Progenitor cell of endocrine pancreas (in vitro differentiated cells): ENCODE data around the gene HMG20A. TPM values are rescaled to one million over a fixed set of nuclear protein-coding genes. Genes with fewer than 3 reads are reported as not detected.

Experiments used
- DNase-seq: peaks from one replicate; pipeline ENCODE4 v3.0.0; 2021; ENCODE audit warnings: low spot score; ENCODE audit not compliant: unreplicated experiment
- H3K27ac Mint-ChIP-seq: 2 replicates; pipeline ENCODE4 v1.8.0; 2021; ENCODE audit warnings: mild to moderate bottlenecking, moderate library complexity, mixed read lengths
- H3K27me3 Mint-ChIP-seq: 2 replicates; pipeline ENCODE4 v1.8.0; 2021; ENCODE audit warnings: mixed read lengths
- H3K36me3 Mint-ChIP-seq: 2 replicates; pipeline ENCODE4 v1.8.0; 2022; ENCODE audit warnings: mixed read lengths; ENCODE audit not compliant: insufficient read depth
- H3K4me1 Mint-ChIP-seq: 2 replicates; pipeline ENCODE4 v1.8.0; 2021; ENCODE audit warnings: low read depth, mixed read lengths
- H3K4me3 Mint-ChIP-seq: 2 replicates; pipeline ENCODE4 v1.8.0; 2021; ENCODE audit warnings: low read depth, mild to moderate bottlenecking, moderate library complexity, mixed read lengths
- H3K9me3 Mint-ChIP-seq: 2 replicates; pipeline ENCODE4 v1.8.0; 2021; ENCODE audit warnings: low read depth, mixed read lengths
- total RNA-seq: library from RNA; stranded (reverse); gene quantifications from 2 replicates; pipeline ENCODE4 v1.2.1, GENCODE V29; 2021
- TF ChIP-seq, protein P1 (sequence below): fragments of 200-600 bp; sonication (generic); IDR thresholded peaks from one replicate; pipeline ENCODE4 v1.5.0; 2021; ENCODE audit warnings: antibody characterized with exemption, mild to moderate bottlenecking; ENCODE audit not compliant: unreplicated experiment

Gene HMG20A
- total RNA-seq, 1 donor from 2014 or later: 46.0 TPM

DNA sequence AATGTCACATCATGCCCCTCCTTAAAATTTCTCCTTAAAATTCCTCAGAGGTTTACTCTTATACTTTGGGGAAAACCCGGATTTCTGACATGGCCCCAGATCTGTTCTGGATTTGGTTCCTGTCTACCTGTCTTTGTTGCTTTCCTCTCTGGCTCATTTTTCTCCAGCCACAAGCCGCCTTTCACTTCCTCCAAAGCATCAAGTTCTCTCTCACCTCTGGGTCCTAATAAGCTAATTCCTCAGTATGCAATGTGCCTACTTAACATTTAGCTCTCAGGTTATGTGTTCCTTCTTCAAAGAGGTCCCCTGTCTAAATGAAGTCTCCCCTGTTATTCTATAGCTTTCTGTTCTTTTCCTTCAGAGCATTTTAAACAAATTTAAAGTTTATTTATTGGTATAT lies 16.1 kb downstream of the HMG20A start:
- no peaks in the 10 kb centered on the region for H3K27me3 Mint-ChIP-seq
- H3K4me1 Mint-ChIP-seq: peaks cover 1% of the 10 kb centered on the region
- TF ChIP-seq, protein P1, sequence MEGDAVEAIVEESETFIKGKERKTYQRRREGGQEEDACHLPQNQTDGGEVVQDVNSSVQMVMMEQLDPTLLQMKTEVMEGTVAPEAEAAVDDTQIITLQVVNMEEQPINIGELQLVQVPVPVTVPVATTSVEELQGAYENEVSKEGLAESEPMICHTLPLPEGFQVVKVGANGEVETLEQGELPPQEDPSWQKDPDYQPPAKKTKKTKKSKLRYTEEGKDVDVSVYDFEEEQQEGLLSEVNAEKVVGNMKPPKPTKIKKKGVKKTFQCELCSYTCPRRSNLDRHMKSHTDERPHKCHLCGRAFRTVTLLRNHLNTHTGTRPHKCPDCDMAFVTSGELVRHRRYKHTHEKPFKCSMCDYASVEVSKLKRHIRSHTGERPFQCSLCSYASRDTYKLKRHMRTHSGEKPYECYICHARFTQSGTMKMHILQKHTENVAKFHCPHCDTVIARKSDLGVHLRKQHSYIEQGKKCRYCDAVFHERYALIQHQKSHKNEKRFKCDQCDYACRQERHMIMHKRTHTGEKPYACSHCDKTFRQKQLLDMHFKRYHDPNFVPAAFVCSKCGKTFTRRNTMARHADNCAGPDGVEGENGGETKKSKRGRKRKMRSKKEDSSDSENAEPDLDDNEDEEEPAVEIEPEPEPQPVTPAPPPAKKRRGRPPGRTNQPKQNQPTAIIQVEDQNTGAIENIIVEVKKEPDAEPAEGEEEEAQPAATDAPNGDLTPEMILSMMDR: no peak
- no peak for DNase-seq
- H3K9me3 Mint-ChIP-seq: no peaks in the 10 kb centered on the region
- H3K27ac Mint-ChIP-seq: no peak overlapping the region
- H3K36me3 Mint-ChIP-seq: no peaks in the 10 kb centered on the region
- H3K4me3 Mint-ChIP-seq: no peak overlapping the region

DNA sequence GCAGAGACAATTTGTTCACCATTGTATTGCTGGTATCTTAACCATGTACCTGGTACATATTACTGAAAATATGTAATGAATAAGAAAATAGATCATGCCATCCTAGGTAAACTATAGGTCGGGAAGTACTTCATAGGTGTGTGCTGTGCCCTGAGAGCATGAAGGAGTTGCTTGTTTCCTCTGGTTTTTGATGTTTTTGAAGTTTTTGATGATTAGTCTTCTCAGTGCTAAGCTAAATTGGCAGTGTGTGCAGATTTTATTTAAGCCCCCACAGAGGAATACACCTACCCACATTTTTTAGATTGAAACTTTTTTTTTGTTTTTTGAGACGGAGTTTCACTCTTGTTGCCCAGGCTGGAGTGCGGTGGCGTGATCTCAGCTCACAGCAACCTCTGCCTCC lies 16.6 kb downstream of the HMG20A start:
- peaks cover 1% of the 10 kb centered on the region for H3K4me1 Mint-ChIP-seq
- H3K36me3 Mint-ChIP-seq: no peaks in the 10 kb centered on the region
- no peaks in the 10 kb centered on the region for H3K9me3 Mint-ChIP-seq
- TF ChIP-seq, protein P1: no peak
- no peaks in the 10 kb centered on the region for H3K27me3 Mint-ChIP-seq
- H3K4me3 Mint-ChIP-seq: no peak overlapping the region
- no peak for DNase-seq
- H3K27ac Mint-ChIP-seq: peak overlapping the region; percentile 8

DNA sequence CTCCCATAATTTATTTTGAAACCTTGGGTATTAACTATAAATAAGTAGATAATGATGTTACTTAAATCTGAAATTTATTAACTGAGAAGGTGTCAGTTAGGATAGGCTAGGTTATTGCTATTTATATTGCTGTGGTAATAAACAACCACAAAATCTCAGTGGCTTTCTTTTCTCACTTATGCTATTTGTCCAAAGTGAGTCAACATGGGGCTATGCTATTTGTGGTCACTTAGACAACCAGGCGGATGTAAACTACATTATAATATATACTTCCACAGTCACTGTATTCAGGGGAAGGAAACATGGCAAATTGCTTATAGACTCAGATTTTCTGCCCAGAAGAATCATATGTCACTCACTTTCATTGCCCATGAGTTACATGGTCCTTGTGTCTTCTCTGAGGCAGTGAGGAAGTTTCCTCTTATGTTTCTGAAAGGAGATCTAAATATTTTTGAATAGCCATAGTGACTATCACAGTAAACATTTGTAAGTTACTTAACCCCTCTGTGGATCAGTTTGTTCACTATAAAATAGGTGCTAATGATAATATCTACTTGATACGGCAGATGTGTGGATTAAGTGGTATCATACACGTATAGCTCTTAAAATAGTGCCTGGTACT lies 19.8 kb downstream of the HMG20A start:
- H3K36me3 Mint-ChIP-seq: no peaks in the 10 kb centered on the region
- H3K9me3 Mint-ChIP-seq: no peaks in the 10 kb centered on the region
- no peak for DNase-seq
- H3K4me1 Mint-ChIP-seq: peaks cover 3% of the 10 kb centered on the region
- no peaks in the 10 kb centered on the region for H3K27me3 Mint-ChIP-seq
- TF ChIP-seq, protein P1: no peak
- H3K27ac Mint-ChIP-seq: no peak overlapping the region
- no peak overlapping the region for H3K4me3 Mint-ChIP-seq

DNA sequence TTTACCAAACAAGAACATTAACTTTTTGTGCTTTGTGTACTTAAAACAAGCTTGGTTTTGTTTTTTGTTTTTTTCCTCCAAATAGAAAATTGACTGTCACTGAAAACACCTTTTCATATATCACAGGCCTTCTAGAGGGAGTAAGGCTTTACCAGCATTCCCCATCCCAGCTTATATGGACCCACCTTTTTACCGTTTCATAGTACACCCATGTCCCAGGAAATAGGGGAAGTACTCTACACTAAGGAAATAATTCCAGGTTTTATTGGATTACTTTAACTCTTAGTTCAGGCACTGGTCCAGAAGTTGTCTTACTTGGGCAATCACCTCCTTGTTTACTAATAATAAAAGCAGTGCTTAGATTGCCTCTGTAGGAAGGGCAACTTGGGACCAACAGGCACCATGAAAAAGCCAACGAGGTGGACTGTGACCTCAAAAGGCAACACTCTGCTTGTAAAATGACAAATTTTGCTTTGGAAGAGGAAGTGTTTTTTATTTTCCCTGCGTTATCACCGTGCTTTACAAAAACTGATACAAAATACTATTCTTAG lies 26.2 kb downstream of the HMG20A start:
- Mint-ChIP-seq H3K36me3 (peaks cover 9% of the 10 kb centered on the region), H3K9me3 (no peaks in the 10 kb centered on the region), H3K27ac (no peak overlapping the region), H3K27me3 (no peaks in the 10 kb centered on the region), H3K4me3 (no peak overlapping the region), H3K4me1 (peaks cover 9% of the 10 kb centered on the region)
- TF ChIP-seq, protein P1: no peak
- DNase-seq: no peak

DNA sequence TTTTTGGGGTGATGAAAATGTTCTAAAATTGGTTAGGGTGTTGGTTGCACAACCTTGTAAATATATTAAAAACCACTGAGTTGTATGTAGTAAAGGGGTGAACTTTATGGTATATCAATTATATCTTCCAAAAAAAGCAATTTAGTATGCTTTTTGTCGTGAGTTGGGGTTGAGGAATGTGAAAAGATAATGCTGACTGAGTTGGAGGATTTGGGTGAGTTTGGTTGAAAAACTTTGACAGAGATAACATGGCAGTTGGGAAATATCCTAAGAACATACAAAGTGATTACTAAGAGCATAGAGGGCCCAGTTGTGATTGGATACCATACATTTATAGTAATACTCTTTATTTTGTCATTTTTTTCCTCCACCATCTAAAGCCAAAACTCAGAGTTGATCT lies 33.6 kb downstream of the HMG20A start:
- Mint-ChIP-seq H3K36me3 (peaks cover 9% of the 10 kb centered on the region), H3K27ac (no peak overlapping the region), H3K9me3 (no peaks in the 10 kb centered on the region), H3K4me1 (peaks cover 16% of the 10 kb centered on the region), H3K4me3 (no peak overlapping the region), H3K27me3 (no peaks in the 10 kb centered on the region)
- TF ChIP-seq, protein P1: no peak
- no peak for DNase-seq
